GM12874 (cell line): ENCODE measurements around the gene RPEL1.
"Not testable (repeated sequence)": the region's sequence is repeated elsewhere in the genome, so short reads cannot be mapped to it uniquely, and the experiment has no call there.

Experiments
- TF ChIP-seq, protein P1 (sequence below): IDR thresholded peaks from 2 replicates; pipeline ENCODE4 v1.5.1; 2011; ENCODE audit warnings: low read depth, mild to moderate bottlenecking, control low read depth, low read length, moderate library complexity; ENCODE audit not compliant: insufficient read depth

Gene RPEL1

DNA sequence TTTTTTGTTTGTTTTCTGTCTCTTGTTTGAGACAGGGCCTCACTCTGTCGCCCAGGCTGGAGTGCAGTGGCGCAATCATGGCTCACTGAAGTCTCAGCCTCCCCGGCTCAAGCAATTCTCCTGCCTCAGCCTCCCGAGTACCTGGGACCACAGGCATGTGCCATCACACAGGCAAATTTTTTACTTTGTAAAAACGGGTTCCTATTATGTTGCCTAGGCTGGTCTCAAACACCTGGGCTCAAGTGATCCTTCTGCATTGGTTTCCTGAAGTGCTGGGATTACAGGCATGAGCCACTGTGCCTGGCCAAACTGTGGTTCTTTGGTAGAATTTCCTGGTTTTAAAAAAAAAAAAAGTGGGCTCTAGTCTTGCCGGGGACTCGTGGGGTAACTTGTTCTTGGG is at the start of gene RPEL1:
Gene RPEL1, plus strand, starts transcription at position 301 of the 400 bp plus-strand sequence. CDS start 110 bp downstream, outside the sequence.
- TF ChIP-seq, protein P1, sequence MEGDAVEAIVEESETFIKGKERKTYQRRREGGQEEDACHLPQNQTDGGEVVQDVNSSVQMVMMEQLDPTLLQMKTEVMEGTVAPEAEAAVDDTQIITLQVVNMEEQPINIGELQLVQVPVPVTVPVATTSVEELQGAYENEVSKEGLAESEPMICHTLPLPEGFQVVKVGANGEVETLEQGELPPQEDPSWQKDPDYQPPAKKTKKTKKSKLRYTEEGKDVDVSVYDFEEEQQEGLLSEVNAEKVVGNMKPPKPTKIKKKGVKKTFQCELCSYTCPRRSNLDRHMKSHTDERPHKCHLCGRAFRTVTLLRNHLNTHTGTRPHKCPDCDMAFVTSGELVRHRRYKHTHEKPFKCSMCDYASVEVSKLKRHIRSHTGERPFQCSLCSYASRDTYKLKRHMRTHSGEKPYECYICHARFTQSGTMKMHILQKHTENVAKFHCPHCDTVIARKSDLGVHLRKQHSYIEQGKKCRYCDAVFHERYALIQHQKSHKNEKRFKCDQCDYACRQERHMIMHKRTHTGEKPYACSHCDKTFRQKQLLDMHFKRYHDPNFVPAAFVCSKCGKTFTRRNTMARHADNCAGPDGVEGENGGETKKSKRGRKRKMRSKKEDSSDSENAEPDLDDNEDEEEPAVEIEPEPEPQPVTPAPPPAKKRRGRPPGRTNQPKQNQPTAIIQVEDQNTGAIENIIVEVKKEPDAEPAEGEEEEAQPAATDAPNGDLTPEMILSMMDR = not testable (repeated sequence)

DNA sequence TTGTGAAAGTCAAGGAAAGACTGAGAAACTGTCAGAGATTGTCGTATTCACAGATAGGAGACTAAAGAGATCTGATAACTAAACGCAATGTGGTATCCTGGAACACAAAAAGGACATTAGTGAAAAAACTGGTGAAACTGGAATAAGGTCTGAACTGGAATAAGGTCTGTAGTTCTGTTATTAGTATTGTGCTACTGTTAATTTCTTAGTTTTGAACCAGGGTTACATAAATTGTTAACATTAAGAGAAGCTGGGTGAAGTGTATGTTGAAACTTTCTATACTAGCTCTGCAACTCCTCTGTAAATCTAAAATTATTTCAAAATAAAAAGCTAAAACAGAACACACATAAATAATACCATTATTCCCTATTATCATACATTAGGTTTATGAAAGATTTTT is 49.2 kb upstream of the RPEL1 start:
- TF ChIP-seq, protein P1 = no peak

DNA sequence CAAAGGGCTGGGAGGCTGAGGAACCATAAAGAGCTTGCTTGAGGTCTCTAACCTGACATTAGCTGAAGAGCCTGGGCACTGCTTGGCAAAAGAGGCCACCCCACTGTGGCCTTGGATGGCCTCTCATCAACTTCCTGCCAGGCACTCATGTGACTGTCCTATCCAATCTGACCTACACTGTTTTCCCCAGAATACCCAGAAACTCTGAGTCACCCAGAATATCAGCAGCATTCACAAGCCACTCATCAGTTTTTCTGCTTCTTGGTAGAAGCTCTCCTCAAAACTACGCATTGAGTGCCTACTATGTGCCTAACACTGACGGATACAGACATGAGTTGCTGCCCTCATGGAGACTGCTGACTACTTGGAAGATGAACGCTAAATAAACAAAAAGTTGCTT is 48.5 kb upstream of the RPEL1 start:
- TF ChIP-seq, protein P1 = no peak

DNA sequence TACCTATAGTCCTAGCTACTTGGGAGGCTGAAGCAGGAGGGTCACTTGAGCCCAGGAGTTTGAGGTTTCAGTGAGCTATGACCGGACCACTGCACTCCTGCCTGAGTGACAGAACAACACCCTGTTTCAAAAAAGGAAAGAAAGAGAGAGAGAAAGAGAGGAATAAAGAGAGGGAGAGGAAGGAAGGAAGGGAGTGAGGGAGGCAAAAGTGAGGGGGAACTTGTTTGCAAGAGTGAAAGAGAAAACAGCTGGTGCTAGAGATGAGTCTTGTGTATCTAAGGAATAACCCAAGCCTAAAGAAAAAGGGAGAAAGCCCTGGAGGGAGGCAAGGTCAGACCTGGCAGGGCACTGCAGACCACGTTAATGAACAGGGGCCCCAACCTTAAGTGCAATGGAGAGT is 47.8 kb upstream of the RPEL1 start:
- TF ChIP-seq, protein P1 = no peak

DNA sequence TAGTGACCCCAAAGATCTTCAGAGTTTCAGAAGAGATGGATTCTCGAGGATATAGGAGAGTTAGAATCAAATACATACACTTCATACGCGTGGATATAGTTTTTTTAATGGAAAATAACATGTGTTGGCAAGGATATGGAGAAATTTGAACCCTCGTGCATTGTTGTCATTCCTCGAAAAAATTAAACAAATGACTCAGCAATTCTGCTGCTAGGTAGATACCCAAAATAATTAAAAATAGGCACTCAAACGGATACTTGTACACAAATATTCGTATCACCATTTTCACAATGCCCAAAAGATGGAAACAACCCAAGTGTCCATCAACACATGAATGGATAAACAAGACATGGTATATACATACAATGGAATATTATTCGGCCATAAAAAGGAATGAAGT is 47.0 kb upstream of the RPEL1 start:
- TF ChIP-seq, protein P1 = no peak

DNA sequence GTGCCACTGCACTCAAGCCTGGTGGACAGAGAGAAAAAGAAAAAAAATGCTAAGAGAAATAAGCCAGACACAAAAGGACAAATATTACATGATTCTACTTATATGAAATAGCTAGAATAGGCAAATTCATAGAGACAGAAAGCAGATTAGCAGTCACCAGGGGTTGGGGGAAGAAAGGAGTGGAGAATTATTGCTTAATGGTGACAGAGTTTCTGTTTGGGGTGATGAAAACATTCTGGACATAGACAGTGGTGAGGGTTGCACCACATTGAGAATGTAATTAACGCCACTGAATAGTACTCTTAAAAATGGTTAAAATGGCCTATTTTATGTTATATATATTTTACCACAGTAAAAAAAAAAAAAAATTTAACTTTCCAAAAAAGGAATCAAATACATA is 46.2 kb upstream of the RPEL1 start:
- TF ChIP-seq, protein P1 = no peak

DNA sequence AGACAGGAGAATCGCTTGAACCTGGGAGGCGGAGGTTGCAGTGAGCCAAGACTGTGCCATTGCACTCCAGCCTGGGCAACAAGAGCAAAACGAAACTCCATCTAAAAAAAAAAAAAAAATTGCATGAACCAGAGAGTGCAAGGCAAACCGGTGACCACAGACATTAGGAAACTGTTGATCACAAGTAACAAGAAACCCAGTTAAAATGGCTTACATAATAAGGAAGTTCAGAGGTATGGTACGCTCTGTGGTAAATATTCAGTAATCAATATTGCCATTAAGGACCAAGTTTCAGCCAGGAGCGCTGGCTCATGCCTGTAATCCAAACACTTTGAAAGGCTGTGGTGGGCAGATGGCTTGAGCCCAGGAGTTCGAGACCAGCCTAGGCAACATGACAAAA is 43.4 kb upstream of the RPEL1 start:
- TF ChIP-seq, protein P1 = no peak

DNA sequence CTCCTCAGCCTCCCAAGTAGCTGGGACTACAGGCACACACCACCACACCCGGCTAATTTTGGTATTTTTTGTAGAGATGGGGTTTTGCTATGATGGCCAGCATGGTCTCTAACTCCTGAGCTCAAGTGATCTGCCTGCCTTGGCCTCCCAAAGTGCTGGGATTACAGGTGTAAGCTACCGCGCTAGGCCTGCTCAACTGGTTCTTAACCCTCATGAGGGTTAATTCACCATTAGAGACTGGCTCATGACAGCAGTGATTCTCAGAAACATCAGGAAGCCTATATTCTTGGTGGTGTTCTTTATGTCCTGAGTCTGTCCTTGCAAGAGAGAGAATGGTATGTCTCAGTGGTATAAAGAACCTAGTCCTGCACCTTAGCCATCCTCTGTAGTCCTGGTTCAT is 42.2 kb upstream of the RPEL1 start:
- TF ChIP-seq, protein P1 = no peak
